ENCODE results near the gene PDIK1L.
A peak's percentile ranks its signal among the peaks of the same experiment; 100 is the strongest.
"Not testable (repeated sequence)": the region's sequence is repeated elsewhere in the genome, so short reads cannot be mapped to it uniquely, and the experiment has no call there.

The PDIK1L gene

DNA sequence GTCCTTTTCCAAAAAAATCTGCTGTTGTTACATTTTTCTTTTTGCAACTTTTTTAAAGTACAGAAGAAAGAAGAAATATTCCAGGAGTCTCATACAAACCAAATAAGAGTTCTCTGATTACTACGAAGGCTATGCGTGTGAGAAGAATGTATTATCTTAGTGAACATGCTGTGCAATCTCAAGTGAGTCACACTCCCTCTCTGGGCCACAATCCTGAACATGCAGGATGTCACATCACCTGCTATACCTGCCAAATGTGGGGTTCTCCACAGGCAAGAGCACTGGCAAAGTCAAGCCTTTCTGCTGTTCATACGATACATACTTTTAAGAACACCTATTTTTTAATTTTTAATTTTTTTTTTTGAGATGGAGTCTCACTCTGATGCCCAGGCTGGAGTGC lies 22.5 kb upstream of the PDIK1L start:
- DNase-seq (ENCODE audit: low read depth in 1 of 2, low spot score in 1 of 2): no peak

DNA sequence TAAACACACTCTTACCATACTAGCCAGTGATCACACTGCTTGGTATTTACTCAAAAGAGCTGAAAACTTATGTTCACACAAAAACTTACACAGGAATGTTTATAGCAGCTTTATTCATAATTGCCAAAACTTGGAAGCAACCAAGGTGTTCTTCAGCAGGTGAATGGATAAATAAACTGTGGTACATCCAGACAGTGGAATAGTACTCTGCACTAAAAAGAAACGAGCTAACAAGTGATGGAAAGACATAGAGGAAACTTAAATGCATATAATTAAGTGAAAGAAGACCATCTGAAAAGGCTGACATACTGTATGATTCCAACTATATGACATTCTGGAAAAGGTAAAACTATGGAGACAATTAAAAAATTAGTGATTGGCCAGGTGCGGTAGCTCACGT lies 20.7 kb upstream of the PDIK1L start:
- no peak for DNase-seq (ENCODE audit: low read depth in 1 of 2, low spot score in 1 of 2)

DNA sequence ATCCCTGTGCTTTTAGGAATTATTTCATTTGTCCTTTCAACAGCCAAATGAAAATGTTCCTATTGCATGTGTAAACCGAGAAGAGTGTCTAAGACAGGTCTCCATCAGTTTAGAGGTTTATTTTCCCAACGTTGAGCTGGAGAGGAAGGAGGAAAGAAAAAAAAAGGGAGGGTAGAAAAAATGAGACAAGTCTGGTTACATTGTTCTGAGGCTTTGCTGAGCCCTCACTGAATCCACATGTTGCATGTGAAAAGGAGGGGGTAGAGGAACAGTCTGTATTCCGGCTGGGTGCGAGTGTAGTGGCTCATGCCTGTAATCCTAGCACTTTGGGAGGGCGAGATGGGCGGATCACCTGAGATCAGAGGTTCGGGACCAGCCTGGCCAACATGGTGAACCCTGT lies 19.2 kb upstream of the PDIK1L start:
- no peak for DNase-seq (ENCODE audit: low read depth in 1 of 2, low spot score in 1 of 2)

DNA sequence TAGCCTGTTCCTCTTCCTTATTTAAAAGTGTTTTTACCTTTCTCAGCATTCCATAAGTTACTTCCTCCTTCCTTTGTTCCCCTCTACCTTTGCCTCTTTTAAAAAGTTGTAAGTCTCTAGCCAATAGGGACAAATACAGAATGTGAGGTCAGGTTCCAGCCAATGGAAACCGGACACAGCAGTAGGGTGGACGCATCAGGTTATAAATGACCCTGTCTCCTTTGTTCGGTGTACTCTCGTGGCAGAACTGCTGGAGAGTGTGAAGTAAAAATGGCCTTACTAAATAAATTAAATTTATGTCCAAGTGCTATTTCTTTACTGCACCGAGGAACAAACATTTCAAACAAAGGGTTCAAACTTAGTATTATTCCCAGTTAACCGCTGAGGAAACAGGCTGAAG lies 18.1 kb upstream of the PDIK1L start:
- DNase-seq (ENCODE audit: low read depth in 1 of 2, low spot score in 1 of 2): not testable (repeated sequence)

DNA sequence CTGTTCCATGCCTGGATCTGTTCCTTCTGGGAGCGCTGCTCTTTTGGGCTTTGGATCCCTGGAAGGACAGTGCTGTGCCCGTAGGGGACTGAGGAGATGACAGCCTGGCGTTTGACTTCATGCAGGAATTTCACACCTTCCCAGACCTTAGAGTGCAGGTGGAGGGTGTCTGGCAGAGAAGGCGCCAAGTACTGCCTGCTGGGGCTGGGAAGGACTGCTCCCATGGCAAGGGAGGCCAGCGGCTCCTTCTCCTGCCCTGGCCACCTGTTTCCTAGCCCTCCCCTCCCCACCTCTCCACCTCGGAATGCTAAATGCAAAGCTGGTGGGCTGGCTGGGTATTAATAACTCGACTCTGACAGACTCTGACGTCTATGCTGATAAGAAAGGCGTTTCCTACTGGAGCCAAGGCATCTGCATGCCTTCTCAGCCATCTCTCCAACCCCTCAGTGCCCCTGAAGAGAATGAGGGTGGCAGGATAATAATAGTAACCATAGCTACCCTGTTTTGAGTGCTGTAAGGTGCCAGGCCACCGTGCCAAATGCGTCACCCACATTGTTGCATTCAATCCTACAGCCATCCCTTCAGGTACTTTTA lies 17.5 kb upstream of the PDIK1L start:
- DNase-seq (ENCODE audit: low read depth in 1 of 2, low spot score in 1 of 2): no peak

DNA sequence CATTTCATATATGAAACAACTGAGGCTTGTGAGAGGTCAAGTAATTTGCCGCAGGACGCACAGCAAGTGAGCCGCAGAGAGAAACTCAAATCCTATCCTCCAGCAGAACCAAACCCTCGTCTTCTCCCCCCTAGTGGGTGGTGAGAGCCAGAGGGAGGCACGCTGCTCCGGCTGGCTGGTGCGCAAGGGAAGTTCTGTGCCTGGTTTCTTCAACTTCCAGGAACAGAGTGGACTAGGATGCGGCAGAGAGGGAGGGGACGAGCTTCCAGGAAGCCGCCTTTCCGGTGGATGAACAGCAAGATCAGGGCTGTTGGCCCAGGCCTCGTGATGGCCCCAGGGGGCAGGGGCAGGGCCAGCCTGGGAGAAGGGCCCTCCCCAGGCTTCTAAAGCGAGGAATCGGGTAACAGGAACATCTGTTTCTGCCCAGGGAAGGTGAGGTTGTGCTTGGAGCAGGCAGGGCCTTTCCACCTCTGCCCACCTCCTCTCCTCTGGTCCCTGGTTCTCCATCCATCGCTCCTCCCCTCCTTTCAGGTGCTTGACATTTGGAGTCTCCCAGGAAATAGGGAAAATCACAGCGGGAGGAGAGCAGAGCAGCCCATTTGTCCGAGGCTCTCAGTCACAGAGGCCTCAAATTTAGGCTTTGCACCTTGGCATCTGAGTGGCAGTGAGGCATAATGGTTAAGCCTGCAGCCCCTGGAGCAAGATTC lies 16.8 kb upstream of the PDIK1L start:
- no peak for DNase-seq (ENCODE audit: low read depth in 1 of 2, low spot score in 1 of 2)

DNA sequence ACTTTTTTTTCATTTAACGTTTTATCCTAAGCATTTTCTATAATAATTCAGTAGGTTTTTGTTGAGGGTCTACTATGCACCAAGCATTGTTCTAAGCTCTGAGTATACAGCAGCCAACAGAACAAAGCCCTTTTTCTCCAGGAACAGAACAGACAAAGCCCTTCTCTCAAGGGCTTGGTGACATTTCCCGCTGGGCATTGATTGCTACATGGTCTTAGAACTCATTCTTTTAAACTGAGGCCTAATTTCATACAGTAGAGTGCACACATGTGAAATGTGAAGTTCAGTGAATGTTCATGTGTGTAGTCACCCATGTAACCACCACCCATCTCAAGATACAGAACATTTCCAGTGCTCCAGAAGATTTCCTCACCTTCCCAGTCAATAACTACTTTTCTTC lies 15.2 kb upstream of the PDIK1L start:
- no peak for DNase-seq (ENCODE audit: low read depth in 1 of 2, low spot score in 1 of 2)

DNA sequence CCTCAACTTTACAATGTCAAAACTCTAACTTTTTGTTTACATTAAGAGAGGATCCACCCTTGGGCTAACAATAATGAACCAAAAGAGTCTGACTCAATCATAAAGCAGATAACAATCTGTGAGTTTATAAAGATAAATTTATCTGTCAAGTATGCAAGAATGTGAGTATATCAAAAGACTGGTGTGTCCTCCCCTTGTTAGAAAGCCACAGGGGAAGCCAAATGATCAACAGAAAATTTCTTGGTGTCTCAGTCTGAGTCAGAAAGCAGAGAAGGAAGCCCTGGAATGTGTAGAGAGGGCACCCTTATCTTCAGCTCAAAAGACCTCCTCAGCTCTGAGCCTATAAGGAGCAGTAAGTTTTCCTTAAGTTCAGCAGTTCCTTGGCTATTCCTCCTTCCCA lies 13.9 kb upstream of the PDIK1L start:
- no peak for DNase-seq (ENCODE audit: low read depth in 1 of 2, low spot score in 1 of 2)

DNA sequence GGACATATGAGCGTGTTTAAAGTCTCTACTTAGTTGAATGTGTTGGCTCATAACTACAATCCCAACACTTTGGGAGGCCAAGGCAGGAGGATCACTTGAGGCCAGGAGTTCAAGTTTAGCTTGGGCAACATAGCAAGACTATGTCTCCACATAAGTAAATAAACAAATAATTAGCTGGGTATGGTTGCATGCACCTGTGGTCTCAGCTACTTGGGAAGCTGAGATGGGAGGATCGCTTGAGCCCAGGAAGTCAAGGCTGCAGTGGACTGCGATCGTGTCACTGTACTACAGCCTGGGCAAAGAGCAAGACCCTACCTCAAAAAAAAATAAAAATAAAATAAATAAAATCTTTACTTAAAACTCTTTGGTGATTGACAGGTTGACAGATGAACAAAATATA lies 13.0 kb upstream of the PDIK1L start:
- DNase-seq (ENCODE audit: low read depth in 1 of 2, low spot score in 1 of 2): no peak

DNA sequence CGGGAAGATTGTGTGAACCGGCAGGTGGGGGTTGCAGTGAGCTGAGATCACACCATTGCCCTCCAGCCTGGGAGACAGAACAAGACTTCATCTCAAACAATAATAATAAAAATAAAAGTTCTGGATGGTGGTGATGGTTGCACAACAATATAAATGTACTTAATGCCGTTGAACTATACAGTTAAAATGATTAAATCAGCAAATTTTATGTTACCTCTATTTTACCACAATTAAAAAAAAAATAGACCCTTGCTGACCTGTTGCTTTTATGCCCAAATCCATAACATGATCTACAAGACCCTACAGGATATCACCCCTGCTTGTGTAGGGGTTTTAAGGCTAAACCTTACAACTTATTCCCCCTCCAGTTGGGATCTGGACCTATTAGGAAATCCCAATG lies 11.8 kb upstream of the PDIK1L start:
- DNase-seq (ENCODE audit: low read depth in 1 of 2, low spot score in 1 of 2): no peak

DNA sequence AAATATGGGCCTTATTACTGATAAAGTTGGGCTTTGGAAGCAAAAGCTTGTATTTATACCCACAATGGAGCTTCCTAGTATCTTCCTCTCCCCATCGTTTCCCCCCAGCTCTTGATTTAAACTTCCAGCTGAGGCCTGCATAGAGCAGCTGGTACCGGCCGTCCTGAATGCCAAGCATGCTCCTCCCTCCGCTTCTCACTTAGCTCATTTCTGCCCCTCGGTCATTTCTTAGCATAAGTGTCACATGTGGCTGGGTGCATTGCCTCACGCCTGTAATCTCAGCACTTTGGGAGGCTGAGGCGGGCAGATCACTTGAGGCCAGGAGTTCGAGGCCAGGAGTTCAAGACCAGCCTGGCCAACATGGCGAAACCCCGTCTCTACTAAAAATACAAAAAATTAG lies 11.4 kb upstream of the PDIK1L start:
- DNase-seq (ENCODE audit: low read depth in 1 of 2, low spot score in 1 of 2): not testable (repeated sequence)

DNA sequence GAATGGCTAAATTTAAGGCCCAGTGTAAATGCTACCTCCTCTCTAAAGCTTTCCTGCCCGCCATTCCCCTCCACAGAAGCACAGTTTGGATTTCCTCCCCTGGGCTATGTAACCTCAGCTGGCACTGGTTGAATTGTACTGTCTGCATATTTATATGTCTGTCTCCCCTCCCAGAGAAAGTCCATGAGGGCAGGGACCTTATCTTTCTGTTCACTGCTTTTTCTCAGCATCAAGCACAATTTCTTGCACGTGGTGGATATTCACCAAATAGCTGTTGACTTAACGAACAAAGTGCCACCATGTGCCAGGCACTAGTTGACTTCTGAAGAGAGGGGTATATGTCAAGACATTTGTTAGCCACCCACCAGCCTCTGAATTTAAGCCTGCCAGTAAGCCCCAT lies 9.5 kb upstream of the PDIK1L start:
- no peak for DNase-seq (ENCODE audit: low read depth in 1 of 2, low spot score in 1 of 2)

DNA sequence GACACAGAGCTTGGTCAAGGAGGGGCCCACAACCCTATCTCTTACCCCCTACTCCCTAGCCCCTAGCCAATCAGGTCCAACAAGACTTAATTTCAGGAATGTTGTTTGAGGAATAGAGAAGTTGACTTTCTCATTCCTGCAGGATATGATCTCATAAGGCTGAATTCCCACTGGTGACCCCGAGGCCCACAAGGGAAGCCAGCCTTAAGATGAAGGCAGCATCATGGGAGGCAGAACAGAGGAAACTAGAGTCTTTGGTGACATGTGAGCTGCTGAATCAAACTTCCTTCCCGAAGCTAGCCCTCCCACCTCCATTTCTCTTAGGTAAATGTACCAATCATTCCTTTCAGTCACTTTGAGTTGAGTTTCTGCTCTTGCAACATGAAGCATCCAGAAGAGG lies 9.1 kb upstream of the PDIK1L start:
- no peak for DNase-seq (ENCODE audit: low read depth in 1 of 2, low spot score in 1 of 2)

DNA sequence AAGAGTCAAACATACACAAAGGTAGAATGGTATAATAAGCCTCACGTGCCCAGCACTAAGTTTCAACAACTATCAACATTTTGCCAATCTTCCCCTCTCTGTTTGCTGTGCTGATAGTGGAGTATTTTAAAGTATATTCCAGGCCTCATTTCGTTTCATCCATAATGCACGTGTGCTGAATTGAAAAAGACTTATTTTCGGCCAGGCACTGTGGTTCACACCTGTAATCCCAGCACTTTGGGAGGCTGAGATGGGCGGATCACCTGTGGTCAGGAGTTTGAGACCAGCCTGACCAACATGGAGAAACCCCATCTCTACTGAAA lies 6.4 kb upstream of the PDIK1L start:
- DNase-seq (ENCODE audit: low read depth in 1 of 2, low spot score in 1 of 2): not testable (repeated sequence)

DNA sequence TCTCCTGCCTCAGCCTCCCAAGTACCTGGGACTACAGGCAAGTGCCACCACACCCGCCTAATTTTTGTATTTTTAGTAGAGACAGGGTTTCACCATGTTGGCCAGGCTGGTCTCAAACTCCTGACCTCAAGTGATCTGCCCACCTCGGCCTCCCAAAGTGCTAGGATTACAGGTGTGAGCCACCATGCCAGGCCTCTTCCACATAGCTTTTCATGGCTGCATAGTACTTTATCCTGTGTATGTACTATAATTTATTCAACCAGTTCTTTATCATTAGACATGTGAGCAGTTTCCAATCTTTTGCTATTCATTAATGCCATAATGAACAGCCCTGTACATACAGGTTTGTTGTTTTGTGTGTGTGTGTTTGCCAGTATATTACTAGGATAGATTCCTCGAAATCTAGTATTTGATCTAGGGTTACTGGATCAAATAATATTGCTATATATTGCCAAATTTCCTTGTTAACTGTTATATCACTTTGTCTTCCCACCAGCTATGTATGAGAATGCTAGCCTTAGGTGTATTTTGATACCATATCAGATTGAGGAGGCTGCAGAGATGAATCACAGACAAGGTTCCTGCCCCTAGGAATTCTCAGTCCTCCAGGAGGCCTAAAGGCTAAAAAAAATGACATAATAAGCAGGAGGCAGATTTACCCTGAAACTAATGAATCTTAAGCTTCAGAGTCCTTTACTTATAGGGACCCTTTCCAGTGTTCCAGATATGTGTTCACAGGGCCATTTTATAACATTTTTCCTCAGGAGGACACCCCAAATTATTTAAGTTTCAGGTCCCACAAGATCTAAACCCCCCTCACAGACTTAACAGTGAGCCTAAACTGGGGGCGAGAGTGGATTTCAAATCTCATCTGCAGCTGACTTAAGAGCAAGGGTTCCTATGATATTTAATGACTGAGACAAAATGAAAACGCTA lies 2.1 kb upstream of the PDIK1L start:
- no peak for DNase-seq (ENCODE audit: low read depth in 1 of 2, low spot score in 1 of 2)

DNA sequence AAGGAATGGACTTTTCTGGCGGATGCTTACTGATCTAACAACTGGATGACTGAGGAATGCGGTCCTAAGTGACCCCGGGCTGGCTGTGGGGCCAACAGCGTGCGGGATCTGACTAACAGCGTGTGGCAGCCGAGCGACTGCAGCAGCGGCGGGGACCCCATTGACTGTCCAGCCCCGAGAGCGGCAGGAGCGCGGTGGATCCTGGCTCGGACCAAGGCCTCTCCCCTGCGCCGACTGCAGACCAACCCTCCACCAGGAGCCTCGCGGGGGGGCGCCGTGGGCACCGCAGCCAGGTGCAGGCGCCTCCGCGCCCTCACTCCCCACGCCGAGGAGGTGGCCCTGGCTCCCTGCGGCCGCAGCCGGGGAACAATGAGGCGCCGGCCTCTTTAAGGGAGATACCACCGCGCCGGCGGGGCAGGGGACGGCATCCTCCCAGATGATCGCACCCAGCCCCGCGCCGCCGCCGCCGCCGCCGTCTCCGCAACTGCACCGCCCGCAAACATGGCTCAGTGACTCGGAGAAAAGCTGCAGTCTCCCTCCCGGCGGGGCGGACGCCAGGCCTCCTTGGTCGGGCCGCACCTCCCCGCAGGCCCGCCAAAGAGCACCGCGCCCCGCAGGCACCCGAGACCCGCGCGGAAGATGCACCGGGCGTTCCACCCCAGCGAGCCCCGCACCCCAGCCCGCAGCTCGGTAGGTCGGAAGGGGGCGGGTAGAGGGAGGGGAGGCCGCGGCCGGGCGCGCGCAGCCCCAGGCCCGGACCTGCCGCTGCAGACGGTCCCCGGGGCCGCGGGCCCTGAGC lies 694 bp upstream of the PDIK1L start:
- peak; percentile 53 to 57 for DNase-seq (ENCODE audit: low read depth in 1 of 2, low spot score in 1 of 2)

DNA sequence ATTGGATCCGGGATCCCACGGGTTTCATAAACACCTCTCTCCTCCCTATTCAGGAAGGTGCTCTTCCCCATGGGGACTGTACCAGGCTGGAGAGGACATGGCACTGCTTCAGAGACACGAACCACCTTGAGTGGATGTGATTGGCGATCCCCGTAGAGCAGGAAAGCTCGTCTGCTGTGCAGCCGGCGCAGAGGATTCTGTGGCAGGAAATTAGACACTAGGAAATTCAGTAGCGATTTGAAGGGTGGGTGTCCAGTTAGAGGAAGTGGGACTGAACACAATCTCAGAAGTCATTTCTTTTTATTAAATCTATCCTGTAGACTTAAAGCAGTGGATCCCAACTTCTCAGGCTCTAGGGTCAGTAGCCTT lies 767 bp downstream of the PDIK1L start:
- DNase-seq (ENCODE audit: low read depth in 1 of 2, low spot score in 1 of 2): no peak

DNA sequence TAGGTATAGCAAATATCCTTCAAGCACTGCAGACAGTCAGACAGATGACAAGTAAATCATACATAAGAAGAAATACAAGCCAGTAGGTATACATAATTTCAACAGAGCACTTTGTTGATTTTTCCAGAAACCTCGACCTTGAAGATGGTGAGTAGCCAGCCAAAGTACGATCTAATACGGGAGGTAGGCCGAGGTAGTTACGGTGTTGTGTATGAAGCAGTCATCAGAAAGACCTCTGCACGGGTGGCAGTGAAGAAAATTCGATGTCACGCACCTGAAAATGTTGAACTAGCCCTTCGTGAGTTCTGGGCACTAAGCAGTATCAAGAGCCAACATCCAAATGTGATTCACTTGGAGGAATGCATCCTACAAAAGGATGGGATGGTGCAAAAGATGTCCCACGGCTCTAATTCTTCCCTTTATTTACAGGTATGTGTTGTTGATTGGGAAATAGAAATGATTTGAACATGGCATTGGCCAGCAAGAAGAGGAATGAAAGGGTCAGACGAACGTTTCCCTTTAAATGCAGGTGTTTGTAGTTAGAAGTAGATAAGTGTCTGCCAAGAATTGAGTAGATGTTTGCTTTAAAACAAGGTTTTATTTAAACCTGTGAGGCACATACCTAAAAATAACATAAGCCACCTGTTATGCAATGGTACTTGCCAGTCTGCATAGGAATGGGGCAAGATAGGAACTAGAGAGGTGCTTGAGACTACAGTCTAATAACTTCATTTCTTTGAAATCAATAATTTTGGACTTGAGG lies 2.7 kb downstream of the PDIK1L start:
- DNase-seq (ENCODE audit: low read depth in 1 of 2, low spot score in 1 of 2): no peak

DNA sequence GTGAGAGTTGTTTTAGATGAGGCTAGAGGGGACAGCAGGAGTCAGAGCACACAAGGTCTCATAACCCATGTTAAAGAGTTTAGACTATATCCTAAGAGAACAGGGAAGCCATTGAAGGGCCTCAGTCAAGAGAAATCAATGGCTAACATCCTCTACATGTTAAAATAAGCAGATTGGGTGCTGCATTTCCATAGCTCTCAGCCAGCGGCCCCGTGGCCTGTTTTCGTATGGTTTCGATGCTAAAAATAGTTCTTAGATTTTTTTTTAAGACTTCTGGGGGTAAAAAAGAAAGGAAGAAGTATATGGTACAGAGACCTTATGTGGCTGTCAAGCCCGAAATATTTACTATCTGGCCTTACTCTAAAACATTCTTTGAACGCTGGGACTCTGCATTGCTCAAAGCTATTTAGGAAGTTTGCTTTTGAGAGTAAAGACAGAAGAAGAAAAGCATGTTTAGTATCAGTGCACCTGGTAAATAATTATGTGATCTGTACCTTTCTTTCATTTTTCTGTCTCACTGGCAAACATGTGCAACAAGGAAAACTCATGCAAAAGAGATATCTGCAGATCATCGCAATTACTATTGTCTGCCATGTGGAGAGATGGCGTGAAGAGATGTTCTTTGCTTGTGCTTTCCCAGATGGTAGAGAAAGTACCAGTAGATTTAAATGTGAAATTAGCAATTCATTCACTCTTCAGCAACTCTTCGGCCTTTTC lies 8.4 kb downstream of the PDIK1L start:
- DNase-seq (ENCODE audit: low read depth in 1 of 2, low spot score in 1 of 2): no peak

Measured in stimulated activated CD4-positive, alpha-beta T cell treated with anti-CD3 and anti-CD28 coated beads, Interleukin-15, amount 100 ng/mL, for 1 hour (primary cell).